ENCODE data around the gene TERT. TPM values are rescaled to one million over a fixed set of nuclear protein-coding genes. Genes with fewer than 3 reads are reported as not detected.
"Not testable (repeated sequence)": the region's sequence is repeated elsewhere in the genome, so short reads cannot be mapped to it uniquely, and the experiment has no call there.

Gene TERT
- polyA plus RNA-seq, 1 donor from 2014 or later = not detected

DNA sequence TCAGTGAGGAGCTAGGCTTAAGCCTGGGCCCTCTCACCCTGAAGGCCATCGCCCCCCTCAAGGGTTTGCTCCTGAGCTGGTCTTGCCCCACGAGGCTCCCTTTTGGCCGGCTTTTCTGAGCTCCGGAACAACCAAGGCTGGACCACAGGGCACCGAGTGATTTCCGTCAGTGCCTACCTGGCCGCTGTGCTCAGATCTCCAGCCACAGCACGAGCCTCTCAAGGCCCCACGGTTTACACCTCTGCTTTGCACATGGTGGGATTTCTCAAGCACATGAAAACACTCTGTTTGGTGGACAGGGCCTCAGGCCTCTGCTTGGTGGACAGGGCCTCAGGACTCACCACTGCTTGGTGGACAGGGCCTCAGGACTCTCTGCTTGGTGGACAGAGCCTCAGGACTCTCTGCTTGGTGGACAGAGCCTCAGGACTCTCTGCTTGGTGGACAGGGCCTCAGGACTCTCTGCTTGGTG lies 34.3 kb upstream of the TERT start:
- Histone ChIP-seq H3K79me2 (replicated peaks; ENCODE audit: insufficient read depth, low read length) (no peaks in the 10 kb centered on the region), H4K20me1 (ENCODE audit: insufficient read depth) (no peaks in the 10 kb centered on the region), H3K9me2 (ENCODE audit: insufficient read depth, low read length) (no peaks in the 10 kb centered on the region), H3K4me2 (ENCODE audit: low read length) (no peak overlapping the region), H2AFZ (ENCODE audit: low read depth, low read length) (no peak overlapping the region), H3K27me3 (ENCODE audit: insufficient read depth, low read depth, low read length) (no peaks in the 10 kb centered on the region), H3K9me3 (ENCODE audit: low read length) (no peaks in the 10 kb centered on the region), H3K36me3 (ENCODE audit: insufficient read depth, low read length) (no peaks in the 10 kb centered on the region), H3F3A (ENCODE audit: insufficient read depth, low read length, poor library complexity, severe bottlenecking) (no peaks in the 10 kb centered on the region), H3K27ac (ENCODE audit: low read length) (no peak overlapping the region), H3K4me3 (ENCODE audit: low read length) (no peak overlapping the region), H3K9ac (ENCODE audit: low read length) (no peak overlapping the region)
- TF ChIP-seq EP300 (conservative IDR thresholded peaks at IDR 0.05; ENCODE audit: poor library complexity, severe bottlenecking) (no peak), EZH2 (IDR thresholded peaks at IDR 0.05; ENCODE audit: borderline replicate concordance, insufficient read depth, low read length, poor library complexity, severe bottlenecking) (no peak), POLR2AphosphoS5 (IDR thresholded peaks at IDR 0.05) (no peak), RAD21 (conservative IDR thresholded peaks at IDR 0.05) (no peak), MXI1 (conservative IDR thresholded peaks at IDR 0.05; ENCODE audit: poor library complexity, severe bottlenecking) (no peak), SMC3 (conservative IDR thresholded peaks at IDR 0.05; ENCODE audit: poor library complexity) (no peak), TAF1 (IDR thresholded peaks at IDR 0.05; ENCODE audit: low read depth) (no peak)
- TF ChIP-seq, protein P1, sequence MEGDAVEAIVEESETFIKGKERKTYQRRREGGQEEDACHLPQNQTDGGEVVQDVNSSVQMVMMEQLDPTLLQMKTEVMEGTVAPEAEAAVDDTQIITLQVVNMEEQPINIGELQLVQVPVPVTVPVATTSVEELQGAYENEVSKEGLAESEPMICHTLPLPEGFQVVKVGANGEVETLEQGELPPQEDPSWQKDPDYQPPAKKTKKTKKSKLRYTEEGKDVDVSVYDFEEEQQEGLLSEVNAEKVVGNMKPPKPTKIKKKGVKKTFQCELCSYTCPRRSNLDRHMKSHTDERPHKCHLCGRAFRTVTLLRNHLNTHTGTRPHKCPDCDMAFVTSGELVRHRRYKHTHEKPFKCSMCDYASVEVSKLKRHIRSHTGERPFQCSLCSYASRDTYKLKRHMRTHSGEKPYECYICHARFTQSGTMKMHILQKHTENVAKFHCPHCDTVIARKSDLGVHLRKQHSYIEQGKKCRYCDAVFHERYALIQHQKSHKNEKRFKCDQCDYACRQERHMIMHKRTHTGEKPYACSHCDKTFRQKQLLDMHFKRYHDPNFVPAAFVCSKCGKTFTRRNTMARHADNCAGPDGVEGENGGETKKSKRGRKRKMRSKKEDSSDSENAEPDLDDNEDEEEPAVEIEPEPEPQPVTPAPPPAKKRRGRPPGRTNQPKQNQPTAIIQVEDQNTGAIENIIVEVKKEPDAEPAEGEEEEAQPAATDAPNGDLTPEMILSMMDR (IDR thresholded peaks at IDR 0.05; ENCODE audit: poor library complexity, severe bottlenecking) = no peak
- TF ChIP-seq, protein P2, sequence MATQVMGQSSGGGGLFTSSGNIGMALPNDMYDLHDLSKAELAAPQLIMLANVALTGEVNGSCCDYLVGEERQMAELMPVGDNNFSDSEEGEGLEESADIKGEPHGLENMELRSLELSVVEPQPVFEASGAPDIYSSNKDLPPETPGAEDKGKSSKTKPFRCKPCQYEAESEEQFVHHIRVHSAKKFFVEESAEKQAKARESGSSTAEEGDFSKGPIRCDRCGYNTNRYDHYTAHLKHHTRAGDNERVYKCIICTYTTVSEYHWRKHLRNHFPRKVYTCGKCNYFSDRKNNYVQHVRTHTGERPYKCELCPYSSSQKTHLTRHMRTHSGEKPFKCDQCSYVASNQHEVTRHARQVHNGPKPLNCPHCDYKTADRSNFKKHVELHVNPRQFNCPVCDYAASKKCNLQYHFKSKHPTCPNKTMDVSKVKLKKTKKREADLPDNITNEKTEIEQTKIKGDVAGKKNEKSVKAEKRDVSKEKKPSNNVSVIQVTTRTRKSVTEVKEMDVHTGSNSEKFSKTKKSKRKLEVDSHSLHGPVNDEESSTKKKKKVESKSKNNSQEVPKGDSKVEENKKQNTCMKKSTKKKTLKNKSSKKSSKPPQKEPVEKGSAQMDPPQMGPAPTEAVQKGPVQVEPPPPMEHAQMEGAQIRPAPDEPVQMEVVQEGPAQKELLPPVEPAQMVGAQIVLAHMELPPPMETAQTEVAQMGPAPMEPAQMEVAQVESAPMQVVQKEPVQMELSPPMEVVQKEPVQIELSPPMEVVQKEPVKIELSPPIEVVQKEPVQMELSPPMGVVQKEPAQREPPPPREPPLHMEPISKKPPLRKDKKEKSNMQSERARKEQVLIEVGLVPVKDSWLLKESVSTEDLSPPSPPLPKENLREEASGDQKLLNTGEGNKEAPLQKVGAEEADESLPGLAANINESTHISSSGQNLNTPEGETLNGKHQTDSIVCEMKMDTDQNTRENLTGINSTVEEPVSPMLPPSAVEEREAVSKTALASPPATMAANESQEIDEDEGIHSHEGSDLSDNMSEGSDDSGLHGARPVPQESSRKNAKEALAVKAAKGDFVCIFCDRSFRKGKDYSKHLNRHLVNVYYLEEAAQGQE (IDR thresholded peaks at IDR 0.05; ENCODE audit: borderline replicate concordance) = no peak

DNA sequence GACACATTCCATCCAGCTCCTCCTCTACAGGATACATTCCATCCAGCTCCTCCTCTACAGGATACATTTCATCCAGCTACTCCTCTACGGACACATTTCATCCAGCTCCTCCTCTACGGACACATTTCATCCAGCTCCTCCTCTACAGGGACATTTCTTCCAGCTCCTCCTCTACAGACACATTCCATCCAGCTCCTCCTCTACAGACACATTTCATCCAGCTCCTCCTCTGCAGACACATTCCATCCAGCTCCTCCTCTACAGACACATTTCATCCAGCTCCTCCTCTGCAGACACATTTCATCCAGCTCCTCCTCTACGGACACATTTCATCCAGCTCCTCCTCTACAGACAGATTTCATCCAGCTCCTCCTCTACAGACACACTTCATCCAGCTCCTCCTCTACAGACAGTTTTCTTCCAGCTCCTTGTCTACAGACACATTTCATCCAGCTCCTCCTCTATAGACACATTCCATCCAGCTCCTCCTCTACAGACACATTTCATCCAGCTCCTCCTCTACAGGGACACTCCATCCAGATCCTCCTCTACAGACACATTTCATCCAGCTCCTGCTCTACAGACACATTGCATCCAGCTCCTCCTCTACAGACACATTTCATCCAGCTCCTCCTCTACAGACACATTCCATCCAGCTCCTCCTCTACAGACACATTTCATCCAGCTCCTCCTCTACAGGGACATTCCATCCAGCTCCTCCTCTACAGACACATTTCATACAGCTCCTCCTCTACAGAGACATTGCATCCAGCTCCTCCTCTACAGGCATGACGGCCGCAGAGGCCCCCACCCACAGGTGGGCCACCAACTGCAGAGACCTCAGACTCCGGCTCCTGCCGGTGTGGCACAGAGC lies 33.6 kb upstream of the TERT start:
- not testable (repeated sequence) for H3K9me3 ChIP-seq (ENCODE audit: low read length); H3K4me2 ChIP-seq (ENCODE audit: low read length); H3F3A ChIP-seq (ENCODE audit: insufficient read depth, low read length, poor library complexity, severe bottlenecking); H3K9ac ChIP-seq (ENCODE audit: low read length); H2AFZ ChIP-seq (ENCODE audit: low read depth, low read length); H3K79me2 ChIP-seq (replicated peaks; ENCODE audit: insufficient read depth, low read length); H3K9me2 ChIP-seq (ENCODE audit: insufficient read depth, low read length); H3K27ac ChIP-seq (ENCODE audit: low read length); H3K36me3 ChIP-seq (ENCODE audit: insufficient read depth, low read length); H3K27me3 ChIP-seq (ENCODE audit: insufficient read depth, low read depth, low read length); H4K20me1 ChIP-seq (ENCODE audit: insufficient read depth); H3K4me3 ChIP-seq (ENCODE audit: low read length)

DNA sequence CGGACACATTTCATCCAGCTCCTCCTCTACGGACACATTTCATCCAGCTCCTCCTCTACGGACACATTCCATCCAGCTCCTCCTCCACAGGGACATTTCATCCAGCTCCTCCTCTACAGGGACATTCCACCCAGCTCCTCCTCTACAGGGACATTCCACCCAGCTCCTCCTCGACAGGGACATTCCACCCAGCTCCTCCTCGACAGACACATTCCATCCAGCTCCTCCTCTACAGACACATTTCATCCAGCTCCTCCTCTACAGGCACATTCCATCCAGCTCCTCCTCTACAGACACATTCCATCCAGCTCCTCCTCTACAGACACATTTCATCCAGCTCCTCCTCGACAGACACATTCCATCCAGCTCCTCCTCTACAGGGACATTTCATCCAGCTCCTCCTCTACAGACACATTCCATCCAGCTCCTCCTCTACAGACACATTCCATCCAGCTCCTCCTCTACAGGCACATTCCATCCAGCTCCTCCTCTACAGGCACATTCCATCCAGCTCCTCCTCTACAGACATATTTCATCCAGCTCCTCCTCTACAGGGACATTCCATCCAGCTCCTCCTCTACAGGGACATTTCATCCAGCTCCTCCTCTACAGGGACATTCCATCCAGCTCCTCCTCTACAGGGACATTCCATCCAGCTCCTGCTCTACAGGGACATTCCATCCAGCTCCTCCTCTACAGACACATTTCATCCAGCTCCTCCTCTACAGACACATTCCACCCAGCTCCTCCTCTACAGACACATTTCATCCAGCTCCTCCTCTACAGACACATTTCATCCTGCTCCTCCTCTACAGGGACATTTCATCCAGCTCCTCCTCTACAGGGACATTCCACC lies 32.3 kb upstream of the TERT start:
- H3K27ac ChIP-seq (ENCODE audit: low read length); H3K9ac ChIP-seq (ENCODE audit: low read length); H3K36me3 ChIP-seq (ENCODE audit: insufficient read depth, low read length): not testable (repeated sequence)

DNA sequence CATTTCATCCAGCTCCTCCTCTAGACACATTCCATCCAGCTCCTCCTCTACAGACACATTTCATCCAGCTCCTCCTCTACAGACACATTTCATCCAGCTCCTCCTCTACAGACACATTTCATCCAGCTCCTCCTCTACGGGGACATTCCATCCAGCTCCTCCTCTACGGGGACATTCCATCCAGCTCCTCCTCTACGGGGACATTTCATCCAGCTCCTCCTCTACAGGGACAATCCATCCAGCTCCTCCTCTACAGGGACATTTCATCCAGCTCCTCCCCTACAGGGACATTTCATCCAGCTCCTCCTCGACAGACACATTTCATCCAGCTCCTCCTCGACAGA lies 31.6 kb upstream of the TERT start:
- H3K9me3 ChIP-seq (ENCODE audit: low read length); H3K9me2 ChIP-seq (ENCODE audit: insufficient read depth, low read length); H3K27me3 ChIP-seq (ENCODE audit: insufficient read depth, low read depth, low read length); H3K36me3 ChIP-seq (ENCODE audit: insufficient read depth, low read length); H4K20me1 ChIP-seq (ENCODE audit: insufficient read depth); H3K27ac ChIP-seq (ENCODE audit: low read length); H3K9ac ChIP-seq (ENCODE audit: low read length); H3K4me3 ChIP-seq (ENCODE audit: low read length); H2AFZ ChIP-seq (ENCODE audit: low read depth, low read length); H3K4me2 ChIP-seq (ENCODE audit: low read length); H3F3A ChIP-seq (ENCODE audit: insufficient read depth, low read length, poor library complexity, severe bottlenecking); H3K79me2 ChIP-seq (replicated peaks; ENCODE audit: insufficient read depth, low read length): not testable (repeated sequence)

More for the DNA sequence above, 32.3 kb upstream of the TERT start:
- H3K9me3 ChIP-seq (ENCODE audit: low read length); H3F3A ChIP-seq (ENCODE audit: insufficient read depth, low read length, poor library complexity, severe bottlenecking); H3K27me3 ChIP-seq (ENCODE audit: insufficient read depth, low read depth, low read length); H2AFZ ChIP-seq (ENCODE audit: low read depth, low read length); H3K4me2 ChIP-seq (ENCODE audit: low read length); H3K4me3 ChIP-seq (ENCODE audit: low read length); H4K20me1 ChIP-seq (ENCODE audit: insufficient read depth); H3K79me2 ChIP-seq (replicated peaks; ENCODE audit: insufficient read depth, low read length); H3K9me2 ChIP-seq (ENCODE audit: insufficient read depth, low read length): not testable (repeated sequence)

Data from neural cell (in vitro differentiated cells).